ENCODE data around the gene NFATC3. TPM values are rescaled to one million over a fixed set of nuclear protein-coding genes. Genes with fewer than 3 reads are reported as not detected.
"Not testable (repeated sequence)": the region's sequence is repeated elsewhere in the genome, so short reads cannot be mapped to it uniquely, and the experiment has no call there.

Gene NFATC3
- total RNA-seq, 1 donor from 2014 or later, result 15.2 TPM

DNA sequence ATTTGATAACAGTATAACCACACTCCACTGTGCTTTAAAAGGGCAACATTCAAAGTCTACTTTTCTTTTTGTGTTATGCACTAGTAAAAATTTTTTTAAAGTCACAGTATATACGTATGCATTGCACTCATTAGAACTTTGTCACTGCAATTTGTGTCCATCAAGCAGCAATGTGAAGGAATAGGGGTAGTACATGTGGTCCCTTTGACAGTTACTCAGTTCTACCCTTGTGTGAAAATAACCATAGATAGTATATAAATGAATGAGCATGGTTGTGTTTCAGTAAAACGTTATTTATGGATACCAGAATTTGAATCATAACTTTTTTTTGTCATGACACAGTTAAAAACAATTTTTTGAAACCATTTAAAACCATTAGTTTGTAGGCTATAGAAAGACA, 30.7 kb downstream of the NFATC3 start:
- H3K36me3 ChIP-seq (ENCODE audit: control insufficient read depth, insufficient read depth, low read length), result no peaks in the 10 kb centered on the region
- H3K4me3 ChIP-seq (ENCODE audit: low read depth, low read length), result no peak overlapping the region
- H3K27me3 ChIP-seq (ENCODE audit: control insufficient read depth, insufficient read depth, low read length), result no peaks in the 10 kb centered on the region
- no peak for DNase-seq (ENCODE audit: low read depth)
- TF ChIP-seq, protein P1, sequence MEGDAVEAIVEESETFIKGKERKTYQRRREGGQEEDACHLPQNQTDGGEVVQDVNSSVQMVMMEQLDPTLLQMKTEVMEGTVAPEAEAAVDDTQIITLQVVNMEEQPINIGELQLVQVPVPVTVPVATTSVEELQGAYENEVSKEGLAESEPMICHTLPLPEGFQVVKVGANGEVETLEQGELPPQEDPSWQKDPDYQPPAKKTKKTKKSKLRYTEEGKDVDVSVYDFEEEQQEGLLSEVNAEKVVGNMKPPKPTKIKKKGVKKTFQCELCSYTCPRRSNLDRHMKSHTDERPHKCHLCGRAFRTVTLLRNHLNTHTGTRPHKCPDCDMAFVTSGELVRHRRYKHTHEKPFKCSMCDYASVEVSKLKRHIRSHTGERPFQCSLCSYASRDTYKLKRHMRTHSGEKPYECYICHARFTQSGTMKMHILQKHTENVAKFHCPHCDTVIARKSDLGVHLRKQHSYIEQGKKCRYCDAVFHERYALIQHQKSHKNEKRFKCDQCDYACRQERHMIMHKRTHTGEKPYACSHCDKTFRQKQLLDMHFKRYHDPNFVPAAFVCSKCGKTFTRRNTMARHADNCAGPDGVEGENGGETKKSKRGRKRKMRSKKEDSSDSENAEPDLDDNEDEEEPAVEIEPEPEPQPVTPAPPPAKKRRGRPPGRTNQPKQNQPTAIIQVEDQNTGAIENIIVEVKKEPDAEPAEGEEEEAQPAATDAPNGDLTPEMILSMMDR (IDR thresholded peaks at IDR 0.05; ENCODE audit: insufficient read depth, low read length, poor library complexity, severe bottlenecking), result no peak

DNA sequence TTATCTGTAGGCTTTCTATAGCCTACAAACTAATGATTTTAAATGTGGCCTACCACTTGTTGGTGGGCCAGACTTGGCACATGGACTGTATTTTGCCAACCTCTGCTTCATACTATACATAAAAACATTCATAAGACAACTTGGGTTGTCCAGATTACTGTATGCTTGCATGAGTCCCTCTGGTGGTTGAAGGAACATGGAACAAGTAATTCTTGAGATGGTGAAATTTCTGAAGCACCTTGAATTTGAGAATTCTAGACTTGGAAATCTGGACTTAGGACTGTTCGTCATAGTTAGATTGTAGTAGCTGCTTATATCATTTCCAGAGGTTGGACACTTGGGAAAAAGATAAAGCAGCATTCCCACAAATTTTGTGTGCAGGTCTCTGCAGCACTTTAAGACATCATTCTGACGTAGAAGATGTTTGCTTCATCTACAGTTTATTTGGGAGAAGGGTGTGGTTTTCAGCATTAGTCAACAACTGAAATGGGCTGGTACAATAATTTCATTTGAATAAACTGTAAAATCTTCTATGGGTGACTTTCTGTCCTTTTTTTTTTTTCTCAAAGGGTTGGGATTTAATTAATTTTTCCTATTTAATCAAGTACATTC, 31.2 kb downstream of the NFATC3 start:
- Histone ChIP-seq H3K4me3 (ENCODE audit: low read depth, low read length) (no peak overlapping the region), H3K36me3 (ENCODE audit: control insufficient read depth, insufficient read depth, low read length) (no peaks in the 10 kb centered on the region), H3K27me3 (ENCODE audit: control insufficient read depth, insufficient read depth, low read length) (no peaks in the 10 kb centered on the region)
- no peak for DNase-seq (ENCODE audit: low read depth)
- TF ChIP-seq, protein P1 (IDR thresholded peaks at IDR 0.05; ENCODE audit: insufficient read depth, low read length, poor library complexity, severe bottlenecking), result peak; percentile 42

DNA sequence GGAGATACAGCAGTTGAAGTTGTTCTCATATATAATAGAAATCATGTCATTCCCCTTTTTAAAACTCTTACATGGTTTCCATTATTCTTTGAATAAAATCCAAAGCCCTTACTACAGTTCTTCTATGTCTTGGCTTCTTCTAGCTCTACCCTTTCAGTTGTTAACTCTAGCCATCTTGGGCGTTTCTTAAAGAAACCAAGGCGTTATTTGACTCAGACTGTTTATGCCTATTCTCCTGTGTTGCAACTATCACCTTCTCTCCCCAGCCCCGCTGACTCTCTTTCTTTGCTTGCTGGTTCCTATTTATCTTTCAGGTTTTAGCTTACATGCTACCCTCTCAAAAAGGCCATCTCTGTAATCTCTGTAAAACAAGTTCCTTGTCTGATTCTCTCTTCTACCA, 32.7 kb downstream of the NFATC3 start:
- DNase-seq (ENCODE audit: low read depth), result no peak
- H3K4me3 ChIP-seq (ENCODE audit: low read depth, low read length), result no peak overlapping the region
- no peaks in the 10 kb centered on the region for H3K27me3 ChIP-seq (ENCODE audit: control insufficient read depth, insufficient read depth, low read length)
- TF ChIP-seq, protein P1 (IDR thresholded peaks at IDR 0.05; ENCODE audit: insufficient read depth, low read length, poor library complexity, severe bottlenecking), result no peak
- H3K36me3 ChIP-seq (ENCODE audit: control insufficient read depth, insufficient read depth, low read length), result no peaks in the 10 kb centered on the region

DNA sequence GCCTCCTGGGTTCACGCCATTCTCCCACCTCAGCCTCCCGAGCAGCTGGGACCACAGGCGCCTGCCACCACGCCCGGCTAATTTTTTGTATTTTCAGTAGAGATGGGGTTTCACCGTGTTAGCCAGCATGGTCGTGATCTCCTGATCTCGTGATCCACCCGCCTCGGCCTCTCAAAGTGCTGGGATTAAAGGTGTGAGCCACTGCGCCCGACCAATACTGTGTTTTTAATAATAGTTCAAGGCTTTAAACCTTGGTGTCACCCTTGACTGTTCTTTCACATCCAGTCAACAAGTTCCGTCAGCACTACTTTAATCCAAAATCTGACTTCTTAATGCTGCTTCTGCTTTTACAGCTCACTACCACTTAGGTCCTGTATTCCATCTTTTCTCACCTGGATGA, 33.8 kb downstream of the NFATC3 start:
- DNase-seq (ENCODE audit: low read depth); H3K36me3 ChIP-seq (ENCODE audit: control insufficient read depth, insufficient read depth, low read length); H3K4me3 ChIP-seq (ENCODE audit: low read depth, low read length); H3K27me3 ChIP-seq (ENCODE audit: control insufficient read depth, insufficient read depth, low read length): not testable (repeated sequence)

DNA sequence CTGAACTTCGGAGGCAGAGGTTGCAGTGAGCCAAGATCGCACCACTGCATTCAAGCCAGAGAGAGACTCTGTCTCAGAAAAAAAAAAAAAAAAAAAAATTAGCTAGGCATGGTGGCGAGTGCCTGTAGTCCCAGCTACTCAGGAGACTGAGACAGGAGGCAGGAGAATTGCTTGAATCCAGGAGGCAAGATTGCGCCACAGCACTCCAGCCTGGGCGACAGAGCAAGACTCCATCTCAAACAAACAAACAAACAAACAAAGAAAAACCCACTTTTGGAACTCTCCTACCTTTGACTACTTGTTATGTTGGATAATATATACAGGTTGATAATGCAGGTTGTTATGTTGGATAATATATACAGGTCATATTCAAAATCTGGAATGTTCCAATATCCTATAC, 35.3 kb downstream of the NFATC3 start:
- DNase-seq (ENCODE audit: low read depth); H3K36me3 ChIP-seq (ENCODE audit: control insufficient read depth, insufficient read depth, low read length); H3K27me3 ChIP-seq (ENCODE audit: control insufficient read depth, insufficient read depth, low read length): not testable (repeated sequence)

DNA sequence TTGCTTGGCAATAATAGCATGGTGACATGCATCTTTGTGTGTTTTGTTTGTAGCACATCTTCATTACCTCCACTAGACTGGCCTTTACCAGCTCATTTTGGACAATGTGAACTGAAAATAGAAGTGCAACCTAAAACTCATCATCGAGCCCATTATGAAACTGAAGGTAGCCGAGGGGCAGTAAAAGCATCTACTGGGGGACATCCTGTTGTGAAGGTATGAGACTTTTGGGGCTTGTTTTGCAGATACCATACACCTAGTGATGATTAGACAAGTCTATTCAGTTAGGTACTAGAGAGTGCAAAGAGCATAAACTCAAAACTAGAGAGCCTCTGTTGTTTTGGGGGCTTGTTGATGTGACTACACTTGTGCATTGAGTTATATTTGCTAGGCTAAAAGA, 41.2 kb downstream of the NFATC3 start:
- TF ChIP-seq, protein P1 (IDR thresholded peaks at IDR 0.05; ENCODE audit: insufficient read depth, low read length, poor library complexity, severe bottlenecking), result no peak
- Histone ChIP-seq H3K36me3 (ENCODE audit: control insufficient read depth, insufficient read depth, low read length) (no peaks in the 10 kb centered on the region), H3K4me3 (ENCODE audit: low read depth, low read length) (no peak overlapping the region), H3K27me3 (ENCODE audit: control insufficient read depth, insufficient read depth, low read length) (no peaks in the 10 kb centered on the region)
- no peak for DNase-seq (ENCODE audit: low read depth)

More for the DNA sequence above, 35.3 kb downstream of the NFATC3 start:
- not testable (repeated sequence) for H3K4me3 ChIP-seq (ENCODE audit: low read depth, low read length)

DNA sequence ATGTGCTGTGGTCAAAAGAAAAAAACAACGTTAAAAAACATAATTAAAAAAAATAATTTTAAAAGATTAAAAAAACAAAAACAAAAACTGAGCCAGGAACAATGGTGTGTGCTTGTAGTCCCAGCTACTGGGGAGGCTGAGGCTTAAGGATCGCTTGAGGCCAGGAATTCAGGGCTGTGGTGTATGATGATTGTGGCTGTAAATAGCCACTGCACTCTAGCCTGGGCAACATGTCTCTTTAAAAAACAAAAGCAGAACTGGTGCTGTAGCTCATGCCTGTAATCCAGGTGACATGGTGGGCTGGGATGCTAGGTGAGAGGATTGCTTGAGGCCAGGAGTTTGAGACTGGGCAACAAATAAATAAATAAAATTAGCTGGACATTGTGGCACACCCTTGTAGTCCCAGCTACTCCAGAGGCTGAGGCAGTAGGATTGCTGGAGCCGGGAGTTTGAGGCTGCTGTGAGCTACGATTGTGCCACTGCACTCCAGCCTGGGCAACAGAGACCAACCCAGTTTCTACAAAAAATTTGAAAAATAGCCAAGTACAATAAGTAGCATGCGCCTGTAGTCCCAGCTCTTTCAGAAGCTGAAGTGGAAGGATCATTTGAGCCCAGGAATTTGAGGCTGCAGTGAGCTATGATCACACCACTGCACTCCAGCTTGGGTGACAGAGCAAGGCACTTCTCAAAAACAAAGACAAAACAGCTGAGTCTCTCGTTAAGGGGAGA, 43.6 kb downstream of the NFATC3 start:
- H3K4me3 ChIP-seq (ENCODE audit: low read depth, low read length), result no peak overlapping the region
- H3K36me3 ChIP-seq (ENCODE audit: control insufficient read depth, insufficient read depth, low read length), result no peaks in the 10 kb centered on the region
- DNase-seq (ENCODE audit: low read depth), result peak; percentile 42
- TF ChIP-seq, protein P1 (IDR thresholded peaks at IDR 0.05; ENCODE audit: insufficient read depth, low read length, poor library complexity, severe bottlenecking), result no peak
- no peaks in the 10 kb centered on the region for H3K27me3 ChIP-seq (ENCODE audit: control insufficient read depth, insufficient read depth, low read length)

Measured in kidney epithelial cell (primary cell).